ENCODE data around the gene DMRTB1. TPM values are rescaled to one million over a fixed set of nuclear protein-coding genes. Genes with fewer than 3 reads are reported as not detected.

Gene DMRTB1
- total and polyA plus RNA-seq, 10 donors, result not detected

DNA sequence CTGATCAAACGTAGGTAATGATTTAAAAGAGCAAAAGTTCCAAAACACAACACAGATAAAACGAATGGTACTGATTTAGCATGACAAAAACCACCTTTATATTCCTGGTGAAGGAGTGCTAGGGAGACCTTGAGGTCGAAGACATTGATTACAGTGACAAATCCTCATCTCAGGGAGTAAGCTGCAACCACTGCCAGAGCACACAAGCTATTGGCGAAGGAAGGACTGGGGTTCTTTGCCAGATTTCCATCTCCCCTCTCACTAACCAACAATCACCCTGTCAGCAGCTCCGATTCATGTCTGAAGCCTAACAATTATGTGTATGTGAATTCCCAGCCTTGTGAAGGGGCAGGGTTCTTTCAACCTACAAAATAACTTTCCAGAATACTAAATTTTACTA, 40.2 kb upstream of the DMRTB1 start:
- H3K27ac ChIP-seq, result no peak overlapping the region
- DNase-seq, result no peak
- WGBS, 5 donors, result 48 to 78% (median 71%) methylated on average over 5 of the region's 5 CpGs
- intact Hi-C loops (cut with DNase I; ENCODE audit: low total_unique reads), result no loop called here
- H3K36me3 ChIP-seq, result no peaks in the 10 kb centered on the region
- H3K9me3 ChIP-seq, result peaks cover 0 to 11% (median 6%) of the 10 kb centered on the region in 8 donors
- TF ChIP-seq POLR2AphosphoS5 (IDR thresholded peaks at IDR 0.05) (no peak), POLR2A (IDR thresholded peaks at IDR 0.05) (no peak)
- TF ChIP-seq, protein P1, sequence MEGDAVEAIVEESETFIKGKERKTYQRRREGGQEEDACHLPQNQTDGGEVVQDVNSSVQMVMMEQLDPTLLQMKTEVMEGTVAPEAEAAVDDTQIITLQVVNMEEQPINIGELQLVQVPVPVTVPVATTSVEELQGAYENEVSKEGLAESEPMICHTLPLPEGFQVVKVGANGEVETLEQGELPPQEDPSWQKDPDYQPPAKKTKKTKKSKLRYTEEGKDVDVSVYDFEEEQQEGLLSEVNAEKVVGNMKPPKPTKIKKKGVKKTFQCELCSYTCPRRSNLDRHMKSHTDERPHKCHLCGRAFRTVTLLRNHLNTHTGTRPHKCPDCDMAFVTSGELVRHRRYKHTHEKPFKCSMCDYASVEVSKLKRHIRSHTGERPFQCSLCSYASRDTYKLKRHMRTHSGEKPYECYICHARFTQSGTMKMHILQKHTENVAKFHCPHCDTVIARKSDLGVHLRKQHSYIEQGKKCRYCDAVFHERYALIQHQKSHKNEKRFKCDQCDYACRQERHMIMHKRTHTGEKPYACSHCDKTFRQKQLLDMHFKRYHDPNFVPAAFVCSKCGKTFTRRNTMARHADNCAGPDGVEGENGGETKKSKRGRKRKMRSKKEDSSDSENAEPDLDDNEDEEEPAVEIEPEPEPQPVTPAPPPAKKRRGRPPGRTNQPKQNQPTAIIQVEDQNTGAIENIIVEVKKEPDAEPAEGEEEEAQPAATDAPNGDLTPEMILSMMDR (IDR thresholded peaks at IDR 0.05 in 8 of 11, conservative IDR thresholded peaks at IDR 0.05 in 3 of 11), result no peak
- peaks cover 0 to 18% (median 0%) of the 10 kb centered on the region in 7 donors for H3K27me3 ChIP-seq (replicated peaks in 1 of 7)
- peaks cover 0 to 10% (median 3%) of the 10 kb centered on the region in 6 donors for H3K4me1 ChIP-seq
- no peak overlapping the region for H3K4me3 ChIP-seq

DNA sequence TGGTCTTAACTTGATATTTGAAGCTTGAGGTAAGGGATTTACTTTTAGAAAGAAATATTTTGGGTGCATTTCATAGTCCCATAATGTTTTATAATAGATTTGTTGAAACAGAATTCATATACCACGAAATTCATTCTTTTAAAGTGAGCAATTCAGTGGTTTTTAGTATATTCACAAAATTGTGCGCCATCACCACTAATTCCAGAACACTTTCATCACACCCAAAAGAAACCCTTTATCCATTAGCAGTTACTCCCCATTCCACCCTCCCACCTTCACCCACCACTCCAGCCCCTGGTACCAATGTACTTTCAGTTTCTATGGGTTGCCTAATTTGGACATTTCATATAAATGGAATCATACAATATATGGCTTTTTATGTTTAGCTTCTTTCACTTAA, 38.9 kb upstream of the DMRTB1 start:
- TF ChIP-seq POLR2A (IDR thresholded peaks at IDR 0.05) (no peak), POLR2AphosphoS5 (IDR thresholded peaks at IDR 0.05) (no peak)
- TF ChIP-seq, protein P1 (IDR thresholded peaks at IDR 0.05 in 8 of 11, conservative IDR thresholded peaks at IDR 0.05 in 3 of 11), result no peak
- Histone ChIP-seq H3K9me3 (peaks cover 0 to 11% (median 6%) of the 10 kb centered on the region in 8 donors), H3K4me3 (no peak overlapping the region), H3K4me1 (peaks cover 0 to 9% (median 3%) of the 10 kb centered on the region in 6 donors), H3K36me3 (no peaks in the 10 kb centered on the region), H3K27me3 (replicated peaks in 1 of 7) (peaks cover 0 to 18% (median 0%) of the 10 kb centered on the region in 7 donors), H3K27ac (no peak overlapping the region)
- no peak for DNase-seq
- WGBS, 5 donors, result 85 to 97% (median 90%) methylated on average over 2 of the region's 2 CpGs
- intact Hi-C loops (cut with DNase I; ENCODE audit: low total_unique reads), result no loop called here

DNA sequence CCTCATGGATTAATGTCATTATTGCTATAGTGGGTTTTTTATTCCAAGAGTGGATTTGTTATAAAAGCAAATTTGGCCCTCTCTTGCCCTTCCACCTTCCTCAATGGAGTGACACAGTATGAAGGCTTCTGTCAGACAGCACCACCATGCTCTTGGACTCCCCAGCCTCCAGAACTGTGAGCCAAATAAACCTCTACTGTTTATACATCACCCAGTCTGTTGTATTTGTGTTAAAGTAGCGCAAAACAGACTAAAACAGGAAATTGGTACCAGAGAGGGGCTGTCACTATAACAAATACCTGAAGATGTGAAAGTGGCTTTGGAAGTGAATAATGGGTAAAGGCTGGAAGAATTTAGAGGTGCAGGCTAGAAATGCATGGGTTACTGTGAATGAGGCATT, 38.0 kb upstream of the DMRTB1 start:
- no peaks in the 10 kb centered on the region for H3K36me3 ChIP-seq
- TF ChIP-seq, protein P1 (IDR thresholded peaks at IDR 0.05 in 8 of 11, conservative IDR thresholded peaks at IDR 0.05 in 3 of 11), result no peak
- TF ChIP-seq POLR2AphosphoS5 (IDR thresholded peaks at IDR 0.05), result no peak
- TF ChIP-seq POLR2A (IDR thresholded peaks at IDR 0.05), result no peak
- H3K27me3 ChIP-seq (replicated peaks in 1 of 7), result peaks cover 0 to 18% (median 0%) of the 10 kb centered on the region in 7 donors
- 91 to 100% (median 96%) methylated on average over 1 of the region's 1 CpG for WGBS, 5 donors
- no peak for DNase-seq
- H3K9me3 ChIP-seq, result peaks cover 0 to 11% (median 6%) of the 10 kb centered on the region in 8 donors
- intact Hi-C loops (cut with DNase I; ENCODE audit: low total_unique reads), result no loop called here
- H3K4me1 ChIP-seq, result peaks cover 0 to 9% (median 3%) of the 10 kb centered on the region in 6 donors
- no peak overlapping the region for H3K27ac ChIP-seq
- H3K4me3 ChIP-seq, result no peak overlapping the region

DNA sequence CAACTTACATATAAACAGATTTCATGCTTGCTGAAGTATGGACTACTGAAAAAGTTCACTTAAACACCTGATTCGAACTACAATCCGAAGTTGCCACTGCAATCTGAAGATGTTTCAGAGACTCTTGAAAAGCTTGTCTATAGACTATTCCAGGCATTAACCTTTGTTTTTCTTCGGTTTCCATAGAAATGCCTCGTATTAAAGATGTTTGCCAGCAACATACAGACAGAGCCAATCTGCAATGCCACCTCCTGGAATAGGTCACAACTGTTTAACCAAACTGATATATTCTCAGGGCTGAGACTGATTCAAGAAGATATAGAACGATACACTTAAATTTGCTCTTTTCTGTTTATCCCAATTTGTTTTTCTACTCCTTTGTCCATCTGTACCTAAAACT, 28.9 kb upstream of the DMRTB1 start:
- Histone ChIP-seq H3K4me3 (no peak overlapping the region), H3K27ac (no peak overlapping the region), H3K9me3 (peaks cover 0 to 6% (median 0%) of the 10 kb centered on the region in 8 donors), H3K27me3 (replicated peaks in 1 of 7) (peaks cover 0 to 9% (median 0%) of the 10 kb centered on the region in 7 donors), H3K36me3 (no peaks in the 10 kb centered on the region), H3K4me1 (no peaks in the 10 kb centered on the region)
- DNase-seq, result no peak
- 68 to 86% (median 77%) methylated on average over 5 of the region's 5 CpGs for WGBS, 5 donors
- TF ChIP-seq, protein P1 (IDR thresholded peaks at IDR 0.05 in 8 of 11, conservative IDR thresholded peaks at IDR 0.05 in 3 of 11), result no peak
- TF ChIP-seq POLR2A (IDR thresholded peaks at IDR 0.05), result no peak
- intact Hi-C loops (cut with DNase I; ENCODE audit: low total_unique reads), result no loop called here
